ENCODE data around the gene DSN1. TPM values are rescaled to one million over a fixed set of nuclear protein-coding genes. Genes with fewer than 3 reads are reported as not detected.
"Not testable (repeated sequence)": the region's sequence is repeated elsewhere in the genome, so short reads cannot be mapped to it uniquely, and the experiment has no call there.

Gene DSN1
- total RNA-seq, 1 experiment from 2014 or later = 27.9 TPM

DNA sequence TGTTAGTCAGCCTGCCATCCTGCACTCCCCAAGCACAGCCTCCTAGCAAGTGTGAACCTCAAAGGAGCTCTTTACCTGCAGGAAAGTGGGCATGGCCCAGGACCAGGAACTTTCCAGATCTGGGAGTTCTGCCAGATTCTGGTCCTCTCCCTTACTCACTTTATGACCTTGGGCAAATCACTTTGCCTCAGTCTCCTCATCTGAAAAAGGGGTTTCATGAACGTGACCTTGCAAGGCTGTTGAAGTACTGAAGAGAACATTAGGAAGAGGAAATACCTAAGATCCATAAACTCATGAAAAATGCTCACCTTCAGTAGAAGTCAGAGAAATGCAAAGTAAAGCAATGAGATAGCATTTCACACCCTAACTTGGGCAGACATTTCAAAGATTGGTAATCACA lies 26.8 kb upstream of the DSN1 start:
- no peak overlapping the region for H2AFZ ChIP-seq (ENCODE audit: low read depth, low read length, poor library complexity, severe bottlenecking)
- H3K9me2 ChIP-seq (ENCODE audit: insufficient read depth) = no peaks in the 10 kb centered on the region
- no peak overlapping the region for H3K4me3 ChIP-seq (replicated peaks in 1 of 2; ENCODE audit: low read depth in 1 of 2, low read length in 2 of 2)
- H4K20me1 ChIP-seq (ENCODE audit: insufficient read depth) = no peaks in the 10 kb centered on the region
- ChIA-PET RAD21 (ENCODE audit: low non-redundant PET in 1 of 2, low total read pairs in 2 of 2, uncharacterized antibody in 2 of 2, unreplicated experiment in 2 of 2) (no interaction called here), CTCF (interaction anchor here (1.0 kb wide), 1 partner anchor 8 kb away, joined by 6 read pairs; no protein-coding TSS in a partner anchor), POLR2A (no interaction called here)
- H3K79me2 ChIP-seq (ENCODE audit: insufficient read depth, low read length) = no peaks in the 10 kb centered on the region
- no peak overlapping the region for H3K9ac ChIP-seq (ENCODE audit: low read length)
- H3K4me1 ChIP-seq (ENCODE audit: control insufficient read depth in 1 of 2, insufficient read depth in 2 of 2, low read length in 2 of 2) = no peaks in the 10 kb centered on the region
- BruUV-seq (replicated peaks) = no TSS peak
- peaks cover 15 to 24% of the 10 kb centered on the region in 2 experiments for H3K36me3 ChIP-seq (ENCODE audit: control insufficient read depth in 1 of 2, insufficient read depth in 2 of 2, low read length in 2 of 2)
- H3K4me2 ChIP-seq (ENCODE audit: low read length) = no peak overlapping the region
- no peak overlapping the region for H3K27ac ChIP-seq (ENCODE audit: low read depth, low read length)
- H3K27me3 ChIP-seq (ENCODE audit: insufficient read depth, low read length) = no peaks in the 10 kb centered on the region
- TF ChIP-seq YY1 (IDR thresholded peaks at IDR 0.05; ENCODE audit: extremely low read depth, insufficient replicate concordance, low read depth, low read length) (no peak), EZH2 (IDR thresholded peaks at IDR 0.05) (no peak), SRF (IDR thresholded peaks at IDR 0.05; ENCODE audit: low read depth) (no peak), ZNF274 (IDR thresholded peaks at IDR 0.05; ENCODE audit: low read depth, low read length) (no peak), JUND (IDR thresholded peaks at IDR 0.05) (no peak), RAD21 (IDR thresholded peaks at IDR 0.05; ENCODE audit: low read depth) (no peak), MAX (IDR thresholded peaks at IDR 0.05) (no peak), EZH2phosphoT487 (IDR thresholded peaks at IDR 0.05; ENCODE audit: borderline replicate concordance) (no peak)
- TF ChIP-seq, protein P1, sequence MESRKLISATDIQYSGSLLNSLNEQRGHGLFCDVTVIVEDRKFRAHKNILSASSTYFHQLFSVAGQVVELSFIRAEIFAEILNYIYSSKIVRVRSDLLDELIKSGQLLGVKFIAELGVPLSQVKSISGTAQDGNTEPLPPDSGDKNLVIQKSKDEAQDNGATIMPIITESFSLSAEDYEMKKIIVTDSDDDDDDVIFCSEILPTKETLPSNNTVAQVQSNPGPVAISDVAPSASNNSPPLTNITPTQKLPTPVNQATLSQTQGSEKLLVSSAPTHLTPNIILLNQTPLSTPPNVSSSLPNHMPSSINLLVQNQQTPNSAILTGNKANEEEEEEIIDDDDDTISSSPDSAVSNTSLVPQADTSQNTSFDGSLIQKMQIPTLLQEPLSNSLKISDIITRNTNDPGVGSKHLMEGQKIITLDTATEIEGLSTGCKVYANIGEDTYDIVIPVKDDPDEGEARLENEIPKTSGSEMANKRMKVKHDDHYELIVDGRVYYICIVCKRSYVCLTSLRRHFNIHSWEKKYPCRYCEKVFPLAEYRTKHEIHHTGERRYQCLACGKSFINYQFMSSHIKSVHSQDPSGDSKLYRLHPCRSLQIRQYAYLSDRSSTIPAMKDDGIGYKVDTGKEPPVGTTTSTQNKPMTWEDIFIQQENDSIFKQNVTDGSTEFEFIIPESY (IDR thresholded peaks at IDR 0.05; ENCODE audit: extremely low read depth, insufficient replicate concordance, low read length) = no peak
- TF ChIP-seq, protein P2, sequence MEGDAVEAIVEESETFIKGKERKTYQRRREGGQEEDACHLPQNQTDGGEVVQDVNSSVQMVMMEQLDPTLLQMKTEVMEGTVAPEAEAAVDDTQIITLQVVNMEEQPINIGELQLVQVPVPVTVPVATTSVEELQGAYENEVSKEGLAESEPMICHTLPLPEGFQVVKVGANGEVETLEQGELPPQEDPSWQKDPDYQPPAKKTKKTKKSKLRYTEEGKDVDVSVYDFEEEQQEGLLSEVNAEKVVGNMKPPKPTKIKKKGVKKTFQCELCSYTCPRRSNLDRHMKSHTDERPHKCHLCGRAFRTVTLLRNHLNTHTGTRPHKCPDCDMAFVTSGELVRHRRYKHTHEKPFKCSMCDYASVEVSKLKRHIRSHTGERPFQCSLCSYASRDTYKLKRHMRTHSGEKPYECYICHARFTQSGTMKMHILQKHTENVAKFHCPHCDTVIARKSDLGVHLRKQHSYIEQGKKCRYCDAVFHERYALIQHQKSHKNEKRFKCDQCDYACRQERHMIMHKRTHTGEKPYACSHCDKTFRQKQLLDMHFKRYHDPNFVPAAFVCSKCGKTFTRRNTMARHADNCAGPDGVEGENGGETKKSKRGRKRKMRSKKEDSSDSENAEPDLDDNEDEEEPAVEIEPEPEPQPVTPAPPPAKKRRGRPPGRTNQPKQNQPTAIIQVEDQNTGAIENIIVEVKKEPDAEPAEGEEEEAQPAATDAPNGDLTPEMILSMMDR (IDR thresholded peaks at IDR 0.05 in 2 of 3, conservative IDR thresholded peaks at IDR 0.05 in 1 of 3; ENCODE audit: borderline replicate concordance in 1 of 3, insufficient read depth in 1 of 3, low read depth in 2 of 3, low read length in 2 of 3) = no peak
- intact Hi-C loops (cut with micrococcal nuclease) = no loop called here
- no peaks in the 10 kb centered on the region for H3K9me3 ChIP-seq (ENCODE audit: control insufficient read depth in 1 of 2, insufficient read depth in 1 of 2, low read depth in 1 of 2, low read length in 2 of 2)
- no peak for DNase-seq (ENCODE audit: low read depth, low spot score)
- ATAC-seq = no peak

DNA sequence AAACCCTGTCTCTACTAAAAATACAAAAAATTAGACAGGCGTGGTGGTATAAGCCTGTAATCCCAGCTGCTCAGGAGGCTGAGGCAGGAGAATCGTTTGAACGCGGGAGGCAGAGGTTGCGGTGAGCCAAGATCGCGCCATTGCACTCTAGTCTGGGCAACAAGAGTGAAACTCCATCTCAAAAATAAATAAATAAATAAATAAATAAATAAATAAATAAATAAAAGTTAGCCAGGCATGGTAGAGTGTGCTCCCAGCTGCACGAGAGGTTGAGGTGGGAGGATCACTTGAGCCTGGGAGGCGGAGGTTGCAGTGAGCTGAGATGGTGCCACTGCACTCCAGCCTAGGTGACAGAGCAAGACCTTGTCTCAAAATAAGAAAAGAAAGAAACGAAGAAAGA lies 25.8 kb upstream of the DSN1 start:
- H3K4me3 ChIP-seq (replicated peaks in 1 of 2; ENCODE audit: low read depth in 1 of 2, low read length in 2 of 2); H3K27me3 ChIP-seq (ENCODE audit: insufficient read depth, low read length); DNase-seq (ENCODE audit: low read depth, low spot score); BruUV-seq (replicated peaks); H4K20me1 ChIP-seq (ENCODE audit: insufficient read depth); H3K9ac ChIP-seq (ENCODE audit: low read length); H3K4me1 ChIP-seq (ENCODE audit: control insufficient read depth in 1 of 2, insufficient read depth in 2 of 2, low read length in 2 of 2); H2AFZ ChIP-seq (ENCODE audit: low read depth, low read length, poor library complexity, severe bottlenecking); ATAC-seq; RAD21 ChIA-PET (ENCODE audit: low non-redundant PET in 1 of 2, low total read pairs in 2 of 2, uncharacterized antibody in 2 of 2, unreplicated experiment in 2 of 2); POLR2A ChIA-PET; H3K79me2 ChIP-seq (ENCODE audit: insufficient read depth, low read length); CTCF ChIA-PET; H3K9me3 ChIP-seq (ENCODE audit: control insufficient read depth in 1 of 2, insufficient read depth in 1 of 2, low read depth in 1 of 2, low read length in 2 of 2); intact Hi-C loops (cut with micrococcal nuclease); H3K4me2 ChIP-seq (ENCODE audit: low read length); H3K27ac ChIP-seq (ENCODE audit: low read depth, low read length); H3K9me2 ChIP-seq (ENCODE audit: insufficient read depth): not testable (repeated sequence)
- peaks cover 18 to 24% of the 10 kb centered on the region in 2 experiments for H3K36me3 ChIP-seq (ENCODE audit: control insufficient read depth in 1 of 2, insufficient read depth in 2 of 2, low read length in 2 of 2)
